GM21390 (cell line): Measurements from ENCODE around the gene TRPC4.

Experiments used
- ATAC-seq: cut with Tn5 transposase; IDR thresholded peaks from one replicate; pipeline ENCODE4 v1.9.1; 2021; ENCODE audit not compliant: unreplicated experiment

Gene TRPC4

DNA sequence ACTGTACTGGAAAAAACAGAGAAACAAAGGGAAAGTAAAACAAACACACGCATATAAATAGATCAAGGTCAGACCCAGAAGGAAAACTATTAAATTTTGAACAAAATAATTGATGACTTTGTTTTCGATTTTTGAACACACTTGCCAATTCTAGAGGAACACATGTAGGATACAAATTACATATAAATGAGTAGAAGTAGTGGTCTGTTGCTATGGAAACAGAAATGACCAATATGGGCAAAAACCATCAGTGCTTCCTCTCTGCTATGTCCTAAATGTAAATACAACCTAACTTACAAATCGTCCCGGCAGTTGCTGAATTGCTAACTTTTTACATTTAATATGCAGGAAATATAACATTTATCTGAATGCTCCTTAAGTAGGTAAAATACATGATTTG, 205.8 kb downstream of the TRPC4 start:
- no peak for ATAC-seq

- no peak for ATAC-seq
Observed at GRCh38 chr13:37662624-37663023, 206.9 kb downstream of the TRPC4 start.

DNA sequence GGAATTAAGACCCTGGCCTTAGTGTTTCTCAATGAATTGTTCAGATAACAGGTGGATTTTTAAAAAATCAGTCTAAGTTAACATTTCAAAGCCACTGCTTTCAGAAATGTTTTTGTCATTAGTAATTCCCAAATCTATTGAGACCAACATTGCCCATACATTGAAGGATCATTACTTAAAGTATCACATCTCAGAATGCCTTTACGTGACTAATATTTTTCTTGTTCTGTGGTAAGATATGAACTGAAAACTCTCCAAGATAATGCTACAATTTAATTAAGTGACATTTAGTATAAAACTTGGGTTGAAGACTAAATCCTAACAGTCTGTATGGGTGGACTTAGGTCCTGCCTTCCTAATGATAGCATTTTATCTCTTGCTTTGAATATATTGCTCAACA, 211.6 kb downstream of the TRPC4 start:
- no peak for ATAC-seq

- no peak for ATAC-seq
Observed at GRCh38 chr13:37657134-37657533, 212.4 kb downstream of the TRPC4 start.

- ATAC-seq = no peak
Observed at GRCh38 chr13:37656247-37656940, 213.2 kb downstream of the TRPC4 start.

GRCh38 chr13:37652596-37652995, 217.0 kb downstream of the TRPC4 start:
- no peak for ATAC-seq

GRCh38 chr13:37651891-37652290, 217.7 kb downstream of the TRPC4 start:
- ATAC-seq = no peak

GRCh38 chr13:37648609-37649008, 221.0 kb downstream of the TRPC4 start:
- ATAC-seq = no peak

DNA sequence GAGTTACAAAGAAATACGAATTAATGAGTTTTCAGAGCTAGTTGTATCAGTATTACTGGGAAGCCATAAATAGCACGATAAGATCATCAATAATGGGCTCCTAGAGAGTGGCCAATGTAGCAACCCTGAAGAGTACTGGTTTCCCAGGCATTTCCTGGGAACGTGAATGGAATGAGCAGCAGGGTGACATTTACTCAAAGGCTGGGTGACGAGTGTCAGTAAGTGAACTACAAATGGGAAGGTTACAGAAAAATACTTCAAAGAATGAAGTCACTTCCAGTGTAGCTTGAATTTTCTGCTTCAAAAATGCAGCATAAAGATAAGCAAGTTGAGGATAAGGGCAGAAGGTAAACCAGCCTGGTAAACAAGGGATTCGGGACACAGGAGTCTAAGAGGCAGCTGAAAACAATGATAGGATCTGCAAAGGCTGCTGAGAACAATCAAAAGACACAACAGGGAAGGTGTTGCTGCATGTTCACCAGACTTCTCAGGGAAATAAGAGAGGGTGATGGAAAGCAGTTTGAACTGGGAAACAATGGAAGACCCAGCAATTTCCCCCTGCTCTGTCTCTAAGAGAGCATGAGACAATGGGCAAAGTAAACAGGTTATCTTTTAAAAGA, 222.4 kb downstream of the TRPC4 start:
- ATAC-seq = no peak

DNA sequence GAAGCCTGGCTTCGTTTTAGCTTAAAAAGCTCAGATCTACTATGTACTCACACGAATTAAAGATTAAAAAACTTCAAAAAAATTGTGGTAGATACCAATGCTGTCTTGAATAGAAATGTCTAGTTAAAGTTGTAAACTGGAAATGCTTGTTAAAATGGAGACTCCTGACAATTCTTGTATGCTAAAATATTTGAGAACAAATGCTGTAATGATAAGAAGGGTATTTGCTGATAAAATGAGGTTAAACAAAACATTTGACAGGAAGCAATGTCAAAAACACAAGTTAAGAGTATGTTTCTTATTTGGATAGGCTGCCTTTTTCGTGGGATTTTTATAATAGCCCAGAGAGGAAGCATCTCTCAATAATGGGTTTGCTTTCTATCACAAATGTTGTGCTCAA, 223.0 kb downstream of the TRPC4 start:
- ATAC-seq = no peak

DNA sequence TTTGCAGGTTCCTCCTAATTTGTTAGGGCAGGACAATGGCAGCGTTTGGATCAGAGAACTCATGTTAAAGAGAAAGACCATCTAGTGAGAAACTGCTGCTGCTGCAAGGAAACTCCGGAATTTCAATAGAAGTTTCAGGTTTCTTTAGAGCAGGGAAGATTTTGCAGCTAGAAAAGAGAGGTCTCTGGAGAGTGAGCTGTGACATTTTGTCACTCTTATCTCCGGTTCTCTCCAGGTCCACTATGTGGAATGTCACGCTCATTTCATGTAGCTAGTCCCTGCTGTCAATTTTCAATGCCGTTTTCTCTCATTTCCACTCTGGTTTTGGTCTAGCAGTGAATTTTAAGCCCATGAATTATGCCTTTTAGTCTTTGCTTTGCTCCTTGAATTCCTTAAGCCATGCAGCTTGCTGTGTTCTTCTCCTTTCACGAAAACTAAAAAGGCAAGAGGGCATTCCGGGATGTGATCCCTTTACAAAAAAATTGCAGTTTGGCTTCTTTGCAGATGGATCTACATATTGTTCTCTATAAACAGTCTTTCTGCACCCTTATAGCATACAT, 224.3 kb downstream of the TRPC4 start:
- ATAC-seq = no peak

GRCh38 chr13:37641391-37641790, 228.2 kb downstream of the TRPC4 start:
- no peak for ATAC-seq

- no peak for ATAC-seq
Observed at GRCh38 chr13:37640499-37640898, 229.1 kb downstream of the TRPC4 start.

DNA sequence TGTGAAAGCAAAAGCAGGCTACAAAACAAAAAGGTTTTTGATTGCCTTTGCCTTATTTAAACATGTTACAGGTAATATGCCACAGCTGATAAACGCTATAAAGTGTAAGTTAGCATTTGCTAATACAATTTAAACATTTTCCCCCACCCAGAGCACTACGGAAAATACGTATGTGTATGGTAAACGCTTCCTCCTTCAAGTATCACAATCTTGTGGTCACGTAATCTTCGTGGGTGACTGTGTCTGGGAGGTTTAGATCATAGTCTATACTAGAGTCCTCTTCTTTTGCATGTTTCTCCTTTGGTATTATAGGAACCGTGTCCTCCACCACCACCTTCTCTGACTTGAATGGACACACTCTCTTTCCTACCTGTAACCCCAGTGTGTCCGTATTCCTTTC, 232.9 kb downstream of the TRPC4 start:
- no peak for ATAC-seq

DNA sequence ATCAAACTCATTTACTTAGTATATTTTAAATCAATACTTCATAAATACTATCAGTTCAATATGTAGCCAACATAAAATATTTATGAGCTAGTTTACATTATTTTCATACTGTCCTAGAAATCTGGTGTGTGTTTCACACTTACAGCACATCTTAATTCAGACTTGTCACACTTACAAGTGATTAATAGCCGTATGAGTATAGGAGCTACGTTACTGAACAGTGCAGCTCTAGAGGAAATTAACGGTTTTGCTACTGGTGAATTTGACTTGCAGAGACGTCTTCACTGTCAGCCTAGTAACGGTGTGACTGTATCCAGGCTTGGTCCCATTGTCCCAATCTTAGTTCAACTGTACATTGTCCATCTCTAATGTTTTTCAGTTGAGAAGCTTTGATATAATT, 237.3 kb downstream of the TRPC4 start:
- no peak for ATAC-seq

GRCh38 chr13:37627428-37627827, 242.1 kb downstream of the TRPC4 start:
- no peak for ATAC-seq

GRCh38 chr13:37621811-37622361, 247.7 kb downstream of the TRPC4 start:
- ATAC-seq = no peak

DNA sequence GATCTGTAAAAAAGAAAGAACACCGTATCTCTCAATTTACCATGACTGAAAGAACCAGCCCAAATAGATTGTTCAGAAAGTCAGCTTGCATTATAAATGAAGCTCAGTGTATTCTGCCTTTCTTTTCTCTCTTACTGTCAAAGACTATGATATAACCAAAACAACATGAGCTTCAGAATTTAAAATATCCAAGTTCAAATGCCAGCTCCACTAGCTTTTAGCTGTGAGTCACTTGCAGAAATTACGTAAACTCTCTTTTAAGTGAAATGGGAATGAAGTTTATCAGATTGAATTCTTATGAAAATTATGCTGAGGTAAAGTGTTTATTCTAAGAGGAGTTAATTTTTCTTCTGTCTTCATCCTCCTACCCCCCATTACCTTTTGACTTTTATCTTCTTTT, 251.0 kb downstream of the TRPC4 start:
- ATAC-seq = no peak

DNA sequence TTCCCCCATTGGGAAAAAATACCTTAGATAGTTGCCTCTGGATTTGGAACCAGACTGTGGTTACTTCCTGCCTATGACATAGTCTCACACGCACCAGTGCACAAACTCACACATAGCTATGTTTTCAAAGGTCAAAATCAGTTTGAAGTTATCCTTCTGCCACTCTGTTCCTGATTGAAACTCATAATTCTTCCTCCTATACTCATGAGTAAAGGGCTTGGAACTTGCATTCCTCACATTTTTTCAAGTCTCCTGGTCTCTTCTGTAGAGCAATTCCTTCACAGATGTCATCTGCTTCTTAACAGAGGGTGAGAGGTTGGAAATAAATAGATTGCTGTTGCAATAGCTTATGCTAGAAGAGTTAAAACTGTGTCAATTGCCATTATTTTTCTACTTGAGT, 252.4 kb downstream of the TRPC4 start:
- no peak for ATAC-seq

- no peak for ATAC-seq
Observed at GRCh38 chr13:37616131-37616530, 253.4 kb downstream of the TRPC4 start.

DNA sequence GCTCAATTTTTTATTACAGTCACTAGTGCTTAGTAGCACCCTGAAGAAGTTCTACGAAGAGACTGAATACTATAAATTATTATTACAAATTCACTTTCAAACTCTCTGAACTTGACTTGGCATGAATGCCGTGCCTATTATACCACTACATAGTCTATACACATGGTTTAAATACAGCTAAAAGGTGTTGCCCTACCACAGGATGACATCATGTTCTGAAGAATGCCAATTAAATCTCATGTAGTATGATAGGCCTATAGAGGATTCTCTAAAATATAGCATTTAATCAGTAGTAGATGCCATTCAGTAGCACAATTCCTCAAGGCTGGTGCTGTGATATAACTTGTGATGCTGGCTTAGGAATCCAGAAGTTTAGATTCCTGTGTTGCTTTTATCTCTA, 254.3 kb downstream of the TRPC4 start:
- ATAC-seq = no peak

DNA sequence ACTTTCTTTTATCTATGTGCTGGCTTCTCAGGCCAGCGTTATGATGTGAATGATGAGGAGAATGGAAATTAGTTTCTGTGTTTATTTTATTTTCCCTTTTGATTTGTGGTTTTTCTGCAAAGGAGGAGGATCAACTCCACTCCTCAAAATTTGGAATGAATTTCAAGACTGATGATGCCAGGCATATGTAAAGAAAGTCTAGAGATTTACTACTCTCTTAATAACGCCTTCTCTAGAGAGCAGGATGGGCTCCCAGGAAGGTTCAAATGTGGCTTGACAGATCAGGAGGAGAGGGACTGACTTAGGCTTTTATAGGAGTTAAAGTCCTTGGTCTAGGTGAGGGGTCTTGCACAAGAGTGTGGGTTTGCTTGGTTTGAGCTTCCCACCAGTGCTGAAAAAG, 255.9 kb downstream of the TRPC4 start:
- no peak for ATAC-seq
